HG03139 (cell line): ENCODE data around the gene RFX3.

Experiments used
- ATAC-seq: cut with Tn5 transposase; IDR thresholded peaks from one replicate; pipeline ENCODE4 v1.9.1; 2021; ENCODE audit not compliant: unreplicated experiment

RFX3 gene

GRCh38 chr9:3240656-3241268, 285.0 kb downstream of the RFX3 start:
- ATAC-seq: peak; percentile 91

- no peak for ATAC-seq
These were observed 286.6 kb downstream of the RFX3 start for GRCh38 chr9:3239240-3239639.

- ATAC-seq: no peak
These were observed 287.6 kb downstream of the RFX3 start for GRCh38 chr9:3238236-3238635.

GRCh38 chr9:3237121-3237520, 288.7 kb downstream of the RFX3 start:
- ATAC-seq: no peak

GRCh38 chr9:3235497-3235896, 290.3 kb downstream of the RFX3 start:
- ATAC-seq: no peak

- no peak for ATAC-seq
These were observed 300.9 kb downstream of the RFX3 start for GRCh38 chr9:3224931-3225330.

GRCh38 chr9:3215658-3216057, 310.1 kb downstream of the RFX3 start:
- ATAC-seq: no peak

- no peak for ATAC-seq
These were observed 311.1 kb downstream of the RFX3 start for GRCh38 chr9:3214741-3215140.

- no peak for ATAC-seq
These were observed 320.2 kb downstream of the RFX3 start for GRCh38 chr9:3205421-3206095.

GRCh38 chr9:3200331-3200774, 325.4 kb downstream of the RFX3 start:
- no peak for ATAC-seq

GRCh38 chr9:3193791-3194190, 332.0 kb downstream of the RFX3 start:
- ATAC-seq: no peak

GRCh38 chr9:3191715-3192114, 334.1 kb downstream of the RFX3 start:
- no peak for ATAC-seq

GRCh38 chr9:3189113-3189861, 336.5 kb downstream of the RFX3 start:
- no peak for ATAC-seq

- no peak for ATAC-seq
These were observed 339.1 kb downstream of the RFX3 start for GRCh38 chr9:3186751-3187150.

GRCh38 chr9:3181049-3181953, 344.5 kb downstream of the RFX3 start:
- ATAC-seq: peak; percentile 81

GRCh38 chr9:3180696-3181048, 345.1 kb downstream of the RFX3 start:
- ATAC-seq: no peak

- ATAC-seq: no peak
These were observed 346.1 kb downstream of the RFX3 start for GRCh38 chr9:3179711-3180110.

GRCh38 chr9:3177936-3178335, 347.9 kb downstream of the RFX3 start:
- ATAC-seq: no peak

- no peak for ATAC-seq
These were observed 348.5 kb downstream of the RFX3 start for GRCh38 chr9:3177146-3177761.

- ATAC-seq: no peak
These were observed 352.4 kb downstream of the RFX3 start for GRCh38 chr9:3173374-3173773.

GRCh38 chr9:3170819-3171218, 355.0 kb downstream of the RFX3 start:
- ATAC-seq: no peak
